HTERT RPE-1 (cell line): ENCODE results near the gene AKAP8.
"Not testable (repeated sequence)": the region's sequence is repeated elsewhere in the genome, so short reads cannot be mapped to it uniquely, and the experiment has no call there.

Experiments used
- in situ Hi-C: fragments of 300-500 bp; cut with MboI; formaldehyde crosslinking; loops from 4 replicates; pipeline ENCODE4 v1.14.3; 2020; ENCODE audit warnings: low sequenced_read_pairs

Gene AKAP8

DNA sequence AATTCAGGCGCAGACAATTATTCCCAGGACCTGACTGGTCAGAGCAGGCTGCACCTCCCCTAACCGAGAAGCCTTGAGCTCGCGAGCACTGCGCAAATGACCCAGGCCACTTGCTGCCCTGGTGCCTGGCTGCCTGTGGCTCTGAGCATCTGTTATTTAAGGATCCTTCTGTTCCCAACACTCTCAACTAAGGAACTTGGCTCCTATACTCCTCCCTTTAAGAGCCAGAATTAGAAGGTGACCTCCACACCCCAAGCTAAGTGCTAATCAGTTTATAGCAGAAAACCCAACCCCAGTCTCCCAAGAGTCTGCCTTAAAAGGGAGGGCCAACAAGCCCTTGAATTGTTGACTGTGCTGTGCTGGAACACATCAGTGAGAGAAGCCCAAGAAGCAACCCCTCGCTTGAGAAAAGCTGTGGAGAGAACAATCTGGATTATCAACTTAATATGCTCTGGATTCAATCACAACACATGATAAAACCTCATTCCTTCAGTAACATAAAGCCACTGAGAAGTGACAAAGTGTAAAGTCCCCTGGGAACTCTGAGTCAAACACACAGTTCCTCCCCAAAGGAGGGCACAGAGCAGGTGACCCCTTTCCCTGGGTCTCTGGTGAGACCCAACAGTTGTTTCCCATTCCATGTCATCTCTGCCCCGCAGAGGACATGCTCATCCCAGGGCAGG is 24.7 kb upstream of the AKAP8 start:
- in situ Hi-C loops, result no loop called here

DNA sequence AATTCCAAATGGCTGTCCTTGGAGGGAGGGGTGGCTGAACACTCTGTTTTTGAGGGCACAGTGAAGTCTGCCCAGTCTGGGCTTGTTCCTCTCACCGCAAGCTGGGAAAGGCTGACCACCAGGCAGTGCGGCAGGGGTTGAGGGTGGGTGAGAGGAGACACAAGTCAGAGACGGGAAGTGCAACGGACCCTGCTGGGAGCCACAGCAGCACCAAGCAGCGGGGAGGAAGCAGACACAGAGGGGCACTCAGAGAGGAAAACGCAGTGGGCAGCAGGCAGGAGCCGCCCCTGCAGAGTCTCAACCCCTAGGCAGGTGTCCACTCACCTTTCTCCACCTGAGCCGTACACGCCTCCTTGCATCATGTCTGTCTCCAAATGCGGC is 23.6 kb upstream of the AKAP8 start:
- in situ Hi-C loops, result no loop called here

DNA sequence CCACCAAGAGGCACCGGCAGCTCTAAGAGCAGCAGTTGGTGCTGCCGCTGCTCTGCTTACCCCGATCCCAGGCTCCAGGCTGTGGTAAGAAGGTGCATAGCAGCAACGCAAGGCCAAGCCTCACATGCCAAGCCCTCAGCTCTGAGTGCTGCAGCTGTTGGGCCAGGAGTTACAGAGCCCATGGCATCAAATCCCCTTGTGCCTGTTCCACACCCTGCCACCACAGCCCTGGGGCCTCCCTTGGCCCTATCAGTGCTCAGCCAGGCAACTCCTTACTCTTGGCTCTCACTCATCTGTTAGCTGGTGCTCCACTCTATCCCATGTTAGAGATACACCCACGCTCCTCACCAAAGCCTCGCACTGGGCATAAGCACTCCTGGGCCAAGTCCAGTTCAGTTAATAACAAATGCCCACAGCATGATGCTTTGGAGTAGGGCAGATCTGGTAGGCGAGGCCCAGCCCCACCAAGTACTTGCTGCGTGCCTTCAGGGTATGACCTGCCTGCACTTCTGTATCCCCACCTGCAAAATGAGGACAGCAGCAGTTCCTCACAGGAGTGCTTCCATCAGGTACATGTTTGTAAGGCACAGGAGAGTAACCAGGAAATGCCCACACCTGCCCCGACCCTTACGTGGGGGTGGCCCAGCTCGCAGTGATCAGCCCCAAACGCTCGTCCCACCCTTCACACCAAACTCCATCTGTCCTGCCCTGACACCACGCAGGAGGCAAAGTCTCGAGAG is 23.0 kb upstream of the AKAP8 start:
- in situ Hi-C loops, result no loop called here

DNA sequence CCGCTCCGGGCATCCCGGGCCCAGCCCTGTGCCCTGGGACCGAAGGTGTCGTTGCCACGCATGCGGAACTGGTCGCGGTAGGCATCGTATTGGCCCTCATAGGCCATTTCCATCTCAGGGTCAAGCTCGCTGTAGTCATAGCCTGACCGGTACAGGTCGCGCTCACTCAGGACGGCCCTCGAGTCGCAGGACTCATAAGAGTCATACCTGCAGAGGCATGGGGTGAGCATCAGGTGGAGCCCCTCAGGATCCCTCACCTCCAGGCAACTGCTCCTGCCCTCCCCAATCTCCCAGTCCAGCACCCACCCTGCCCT is 21.8 kb upstream of the AKAP8 start:
- in situ Hi-C loops, result no loop called here

DNA sequence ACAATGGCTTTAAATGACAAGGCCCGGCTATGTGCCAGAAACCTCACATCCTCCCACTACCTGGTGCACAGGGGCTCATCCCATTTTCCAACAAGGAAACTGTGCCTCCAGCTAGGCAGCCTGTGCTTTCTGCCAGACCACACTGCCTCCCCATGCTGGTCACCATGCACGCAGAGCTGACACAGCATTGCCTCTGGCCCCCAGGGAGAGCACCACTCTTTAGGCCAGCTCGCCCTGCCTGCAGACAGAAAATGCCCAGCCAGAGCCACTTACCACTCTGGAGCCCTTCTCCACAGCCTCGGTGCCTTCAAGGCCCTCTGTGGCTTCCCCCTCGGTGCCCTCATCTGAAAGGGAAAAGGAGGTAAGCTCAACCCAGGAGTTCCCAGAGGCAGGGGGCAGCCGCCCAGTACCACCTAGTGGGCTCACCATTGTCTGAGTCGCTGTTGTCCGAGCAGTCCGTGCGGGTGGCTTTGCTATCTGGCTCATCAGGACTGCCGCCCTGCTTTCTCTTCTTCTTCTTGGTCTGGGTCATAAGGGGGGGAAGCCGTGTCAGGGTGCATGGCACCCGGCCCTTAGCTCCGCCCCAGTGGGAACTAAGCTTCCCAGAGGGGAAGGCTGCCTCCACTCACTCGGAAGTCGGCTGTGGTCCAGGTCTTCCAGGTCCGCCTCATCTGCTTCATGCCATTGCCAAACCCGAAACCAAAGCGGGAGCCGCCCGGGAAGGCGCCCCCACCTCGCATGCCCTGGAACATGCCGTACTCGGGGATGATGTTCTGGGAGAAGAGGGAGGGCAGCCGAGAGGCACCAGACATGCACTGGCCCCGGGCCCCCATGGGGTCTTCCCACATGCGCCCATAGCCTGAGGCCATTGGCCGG is 21.2 kb upstream of the AKAP8 start:
- in situ Hi-C loops, result no loop called here

DNA sequence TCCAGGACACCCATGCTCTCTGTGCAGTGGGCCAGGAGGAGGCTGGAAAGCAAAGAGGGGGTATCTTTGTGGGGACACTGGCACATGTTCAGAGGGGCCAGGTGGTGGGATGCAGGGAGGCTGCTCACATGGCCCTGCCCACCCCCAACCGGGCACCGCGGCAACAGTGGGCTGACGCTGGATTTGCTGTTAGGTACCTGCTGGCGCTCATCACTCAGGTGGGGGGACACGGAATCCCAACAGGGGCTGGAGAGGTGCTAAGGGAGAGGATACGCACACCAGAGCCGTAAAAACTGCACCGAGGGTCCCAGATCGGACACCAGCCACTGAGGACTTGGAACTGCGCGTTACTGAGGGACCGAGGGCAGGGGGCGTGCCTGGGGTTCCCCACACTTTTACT is 20.0 kb upstream of the AKAP8 start:
- in situ Hi-C loops, result no loop called here

DNA sequence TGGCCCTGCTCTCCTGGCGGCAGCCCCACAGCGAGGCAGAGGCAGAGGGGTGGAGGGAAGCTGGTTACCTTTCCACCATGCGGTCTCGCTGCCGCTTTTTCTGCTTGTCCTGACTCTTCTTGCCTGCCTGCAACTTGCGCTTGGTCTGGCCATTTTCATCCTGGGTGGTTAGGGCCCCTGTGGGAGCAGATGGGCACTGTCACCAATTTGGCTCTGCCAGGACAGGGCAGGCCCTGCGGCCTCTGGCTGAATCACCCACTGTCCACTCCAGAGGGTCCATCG is 19.6 kb upstream of the AKAP8 start:
- in situ Hi-C loops, result no loop called here

DNA sequence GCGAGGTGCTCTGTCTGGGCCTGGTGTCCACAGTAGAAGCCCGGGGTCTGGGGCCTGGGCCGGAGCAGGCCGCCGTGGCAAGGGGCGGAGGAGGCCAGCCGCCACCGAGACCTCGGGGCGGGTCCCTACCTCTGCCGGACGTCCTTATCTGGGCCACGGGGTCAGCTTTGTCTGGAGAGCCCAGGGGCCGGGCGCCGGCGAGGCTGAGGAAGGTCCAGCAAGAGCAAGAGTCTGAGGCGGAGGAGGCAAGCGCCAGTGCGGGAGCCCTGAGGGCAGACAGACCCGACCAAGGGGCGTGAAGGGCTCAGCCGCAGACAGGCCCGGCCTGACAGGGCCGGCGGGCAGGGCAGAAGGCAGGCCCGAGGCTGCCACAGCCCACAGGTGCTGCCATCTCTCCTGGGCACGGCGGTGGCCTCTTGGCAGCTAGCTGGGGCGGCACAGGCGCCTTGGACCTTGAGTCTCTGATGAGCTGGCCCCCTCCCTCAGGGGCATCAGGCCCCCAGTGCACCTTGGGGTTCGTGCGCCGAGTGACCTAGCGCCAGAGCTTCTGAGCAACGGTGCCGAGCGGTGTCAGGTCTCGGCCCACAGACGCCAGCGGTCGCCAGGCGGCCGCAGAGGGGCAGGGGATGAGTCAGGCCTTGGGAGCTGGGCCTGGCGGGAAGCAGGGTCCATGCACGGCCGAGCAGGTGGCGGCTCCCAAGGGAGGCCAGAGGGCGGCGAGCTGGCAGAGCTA is 19.1 kb upstream of the AKAP8 start:
- in situ Hi-C loops, result no loop called here

DNA sequence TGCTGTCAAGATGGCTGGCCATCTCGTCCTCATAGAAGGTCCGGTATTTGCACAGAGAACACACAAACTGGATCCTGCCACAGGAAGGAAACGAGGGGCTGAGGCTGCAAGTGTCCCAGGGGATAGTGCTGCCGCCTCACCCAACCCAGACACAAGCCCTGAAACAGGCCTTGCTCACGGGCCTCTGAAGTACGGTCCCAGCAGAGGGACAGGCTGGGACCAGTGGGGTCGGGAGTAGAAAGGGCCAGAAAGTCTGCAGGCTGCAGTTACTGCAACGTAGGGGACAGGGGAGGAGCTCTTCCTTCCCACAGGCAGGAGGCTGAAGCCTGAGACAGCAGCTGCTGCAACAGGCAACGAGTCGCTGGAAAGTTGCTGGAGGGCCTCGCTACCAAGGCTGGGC is 18.2 kb upstream of the AKAP8 start:
- in situ Hi-C loops, result no loop called here

DNA sequence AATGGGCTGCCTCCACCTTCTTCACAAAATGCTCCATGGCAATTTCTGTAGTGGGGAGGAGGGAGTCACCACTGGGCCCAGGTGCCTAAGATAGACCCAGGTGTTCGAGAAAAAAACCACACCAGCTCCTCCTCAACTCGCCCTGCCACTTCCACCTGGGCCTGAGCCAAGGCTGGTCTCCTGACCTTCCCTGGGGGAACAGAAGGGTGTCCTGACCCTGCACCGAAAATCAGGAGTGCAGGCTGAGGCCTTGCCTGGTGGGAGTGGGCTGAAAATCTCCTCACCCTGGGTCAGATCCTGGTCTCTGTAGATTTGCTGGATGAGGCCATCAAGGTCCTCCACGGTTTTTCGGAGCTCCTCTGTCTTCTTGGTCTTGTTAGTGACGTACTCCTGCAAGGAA is 17.6 kb upstream of the AKAP8 start:
- in situ Hi-C loops, result no loop called here

DNA sequence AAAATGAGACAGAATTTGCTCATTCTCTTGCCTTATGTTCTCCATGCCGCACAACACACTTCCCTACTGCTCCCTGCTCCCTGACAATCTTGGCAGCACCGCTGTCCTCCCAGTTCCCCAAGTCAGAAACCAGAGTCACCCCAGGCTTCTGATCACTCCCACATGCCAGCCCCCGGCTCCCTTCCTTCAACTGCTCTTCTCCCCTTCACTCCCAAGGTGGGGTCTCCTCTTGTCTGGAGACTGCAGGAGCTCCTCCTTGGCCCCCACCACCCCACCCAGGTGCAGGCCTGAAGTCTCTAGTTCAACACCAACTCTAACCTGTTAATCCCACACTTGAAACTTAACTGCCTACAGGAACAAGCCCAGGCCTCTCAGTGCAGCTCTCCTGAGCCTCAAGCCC is 16.8 kb upstream of the AKAP8 start:
- in situ Hi-C loops, result no loop called here

DNA sequence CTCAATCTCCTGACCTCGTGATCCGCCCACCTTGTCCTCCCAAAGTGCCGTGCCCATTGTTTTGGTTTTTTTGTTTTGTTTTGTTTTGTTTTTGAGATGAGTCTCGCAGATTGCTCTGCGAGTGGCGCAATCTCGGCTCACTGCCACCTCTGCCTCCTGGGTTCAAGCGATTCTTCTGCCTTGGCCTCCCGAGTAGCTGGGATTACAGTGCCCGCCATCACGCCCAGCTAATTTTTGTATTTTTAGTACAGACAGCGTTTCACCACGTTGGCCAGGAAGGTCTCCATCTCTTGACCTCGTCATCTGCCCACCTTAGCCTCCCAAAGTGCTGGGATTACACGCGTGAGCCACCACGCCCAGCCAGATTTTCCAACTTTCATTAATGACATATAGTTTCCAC is 15.7 kb upstream of the AKAP8 start:
- in situ Hi-C loops, result not testable (repeated sequence)

DNA sequence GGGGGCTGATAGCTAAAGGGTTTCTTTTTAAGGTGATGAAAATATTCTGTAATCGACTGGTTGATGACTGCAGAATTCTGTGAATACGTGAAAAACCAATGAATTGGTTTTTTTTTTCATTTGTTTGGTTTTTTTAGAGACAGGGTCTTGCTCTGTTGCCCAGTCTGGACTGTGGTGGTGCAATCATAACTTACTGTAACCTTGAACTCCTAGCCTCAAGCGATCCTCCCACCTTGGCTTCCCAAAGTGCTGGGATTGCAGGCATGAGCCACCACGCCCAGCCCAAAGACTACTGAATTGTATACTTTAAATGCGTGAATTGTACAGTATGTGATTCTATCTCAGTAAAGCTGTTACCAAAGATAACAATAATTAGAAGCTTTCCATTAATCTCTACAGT is 14.8 kb upstream of the AKAP8 start:
- in situ Hi-C loops, result no loop called here

DNA sequence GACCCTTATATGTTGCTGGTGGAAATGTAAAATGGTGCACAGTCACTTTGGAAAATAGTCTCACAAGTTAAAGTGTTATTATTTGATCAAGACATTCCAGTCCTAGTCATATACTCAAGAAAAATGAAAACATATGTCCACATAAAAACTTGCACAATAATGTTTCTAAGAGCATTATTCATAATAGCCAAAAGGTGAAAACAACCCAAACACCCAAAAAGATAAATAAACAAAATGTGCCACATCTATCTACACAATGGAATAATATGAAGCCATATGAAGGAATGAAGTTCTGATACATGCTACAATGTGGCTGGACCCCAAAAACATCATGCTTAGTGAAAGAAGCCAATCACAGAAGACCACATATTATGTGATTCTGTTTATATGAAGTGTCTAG is 14.4 kb upstream of the AKAP8 start:
- in situ Hi-C loops, result no loop called here

DNA sequence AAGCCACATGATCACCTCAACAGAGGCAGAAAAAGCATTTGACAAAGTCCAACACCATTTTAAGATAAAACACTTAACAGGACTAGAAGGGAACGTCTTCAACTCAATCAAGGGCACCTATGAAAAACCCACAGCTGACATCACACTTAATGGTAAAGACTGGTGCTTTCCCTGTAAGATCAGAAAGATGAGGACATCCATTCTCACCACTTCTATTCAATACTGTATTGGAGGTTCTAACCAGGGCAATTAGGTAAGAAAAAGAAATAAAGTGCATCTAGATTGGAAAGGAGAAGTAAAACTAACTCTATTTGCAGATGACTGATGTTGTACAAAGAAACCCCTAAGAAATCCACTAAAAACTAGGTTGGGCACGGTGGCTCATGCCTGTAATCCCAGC is 11.2 kb upstream of the AKAP8 start:
- in situ Hi-C loops, result no loop called here

DNA sequence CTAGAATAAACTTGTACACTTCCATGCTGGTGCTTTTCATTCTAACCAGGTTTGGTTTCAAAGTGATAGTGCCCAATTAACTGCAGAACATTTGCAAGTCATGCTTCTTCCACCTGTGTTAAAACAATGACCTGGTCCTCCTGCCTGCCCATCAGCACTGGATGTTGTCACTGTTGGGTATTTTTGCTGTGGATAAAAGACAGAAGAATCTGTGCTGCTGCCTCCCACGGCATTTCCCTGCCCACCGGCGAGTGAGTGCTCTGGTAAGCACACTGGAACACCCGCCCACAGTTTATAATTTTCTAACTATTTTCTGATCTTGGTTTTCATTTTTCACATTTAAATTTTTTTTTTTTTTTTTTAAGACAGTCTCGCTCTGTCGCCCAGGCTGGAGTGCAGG is 2.3 kb upstream of the AKAP8 start:
- in situ Hi-C loops, result no loop called here

DNA sequence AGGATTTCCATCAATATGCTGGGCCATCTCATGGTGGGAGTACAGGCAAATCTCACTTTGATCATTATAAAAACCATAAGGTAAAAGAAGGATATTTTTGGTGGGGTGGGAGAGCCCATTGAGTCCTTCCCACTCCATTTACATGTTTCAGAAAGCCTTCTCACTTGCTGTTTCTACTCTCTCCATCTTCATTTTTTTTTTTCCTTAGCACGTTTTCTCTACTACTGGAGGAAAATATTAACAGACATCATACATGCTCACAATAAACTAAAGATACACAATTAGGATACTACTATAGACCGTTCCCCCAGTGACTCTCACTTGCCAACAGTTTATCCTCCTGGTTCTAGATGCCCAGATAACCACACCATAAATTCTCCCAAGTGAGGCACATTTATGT is 1.8 kb upstream of the AKAP8 start:
- in situ Hi-C loops, result no loop called here

DNA sequence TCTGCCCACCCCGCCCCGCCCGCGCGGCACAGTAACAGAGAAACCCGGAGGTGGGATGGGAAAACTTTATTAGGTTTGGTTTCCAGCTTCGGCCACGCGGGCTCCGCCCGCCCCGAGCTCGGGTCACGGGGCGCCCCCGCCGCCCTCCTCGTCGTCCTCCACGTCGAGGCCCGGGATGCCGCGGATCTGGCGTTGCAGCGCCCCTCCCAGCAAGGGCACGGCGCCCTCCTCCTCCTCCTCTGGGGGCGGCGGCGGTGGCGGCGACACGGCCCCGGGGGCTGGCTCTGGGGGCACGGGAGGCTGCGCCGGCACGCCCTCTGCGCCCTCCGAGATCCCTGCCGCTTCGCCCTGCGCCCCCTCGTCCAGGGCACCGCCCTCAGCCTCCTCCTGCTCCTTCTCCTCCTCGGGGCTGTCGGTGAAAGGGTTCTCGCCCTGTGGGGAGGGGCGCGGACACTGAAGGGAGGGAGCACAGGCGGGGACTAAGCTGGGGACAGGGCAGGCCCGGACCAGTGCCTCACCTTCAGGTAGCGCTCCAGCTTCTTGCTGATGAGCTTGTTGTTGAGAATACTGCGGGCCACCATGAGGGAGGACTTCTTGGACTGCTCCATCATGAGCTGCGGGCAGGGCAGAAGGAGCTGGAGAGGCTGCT is 536 bp upstream of the AKAP8 start:
- in situ Hi-C loops, result no loop called here

DNA sequence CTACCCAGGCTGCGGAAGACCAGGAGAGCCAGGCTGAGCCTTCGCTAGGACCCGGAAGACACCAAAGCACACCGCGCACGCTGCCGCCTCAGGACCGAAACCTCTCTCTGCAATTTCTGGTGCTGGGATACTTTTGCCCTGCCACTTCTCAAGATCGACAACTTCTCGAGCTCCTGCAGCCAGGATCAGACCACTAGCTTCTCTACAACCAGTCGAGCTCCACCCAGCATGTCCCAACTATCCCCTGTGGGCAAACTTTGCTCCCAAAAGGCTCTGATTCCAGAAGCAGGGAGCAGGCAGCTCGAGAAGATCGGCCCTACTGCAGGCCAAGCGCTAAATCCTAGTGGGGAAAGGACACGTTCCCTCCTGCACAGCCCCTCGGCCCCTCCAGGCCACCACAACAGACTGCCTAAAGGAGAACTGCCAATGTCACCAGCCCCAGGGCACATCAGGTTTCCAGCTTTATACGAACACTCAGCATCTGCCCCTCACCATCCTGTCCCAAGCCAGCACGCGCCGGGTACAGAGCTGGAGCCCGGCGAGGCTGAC is 979 bp downstream of the AKAP8 start:
- in situ Hi-C loops, result no loop called here

DNA sequence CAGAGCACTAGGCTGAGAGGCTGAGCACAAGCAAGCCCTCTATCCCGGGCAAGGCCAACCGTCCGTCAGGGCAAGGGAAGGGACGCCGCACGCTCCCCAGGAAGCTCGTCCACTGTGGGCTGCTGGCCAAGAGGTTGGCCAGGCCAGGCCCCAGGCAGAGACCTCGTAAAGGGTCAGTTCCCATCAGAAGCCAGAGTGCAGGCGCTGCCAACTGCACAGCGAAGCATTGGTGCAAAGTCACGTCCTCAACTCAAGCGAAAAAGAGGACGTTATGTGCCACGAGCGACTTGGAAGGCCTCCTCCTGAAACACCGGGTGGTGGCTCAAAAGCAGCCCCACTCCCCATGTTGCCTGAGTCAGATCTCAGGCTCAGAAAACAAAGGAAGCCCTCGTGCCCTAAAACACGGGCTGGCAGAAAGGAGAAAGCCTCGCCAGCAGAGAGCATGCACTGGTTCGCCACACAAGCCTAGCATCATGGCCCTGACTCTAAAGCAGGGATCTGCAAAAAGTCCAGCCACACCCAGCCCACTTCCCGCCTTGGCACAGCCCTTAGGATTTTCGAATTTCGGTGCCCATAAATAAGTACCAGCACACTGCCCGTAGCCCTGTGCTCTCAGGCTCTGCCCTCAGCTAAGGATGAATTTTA is 4.7 kb downstream of the AKAP8 start:
- in situ Hi-C loops, result no loop called here
